ENCODE measurements around the gene CCDC138.

DNA sequence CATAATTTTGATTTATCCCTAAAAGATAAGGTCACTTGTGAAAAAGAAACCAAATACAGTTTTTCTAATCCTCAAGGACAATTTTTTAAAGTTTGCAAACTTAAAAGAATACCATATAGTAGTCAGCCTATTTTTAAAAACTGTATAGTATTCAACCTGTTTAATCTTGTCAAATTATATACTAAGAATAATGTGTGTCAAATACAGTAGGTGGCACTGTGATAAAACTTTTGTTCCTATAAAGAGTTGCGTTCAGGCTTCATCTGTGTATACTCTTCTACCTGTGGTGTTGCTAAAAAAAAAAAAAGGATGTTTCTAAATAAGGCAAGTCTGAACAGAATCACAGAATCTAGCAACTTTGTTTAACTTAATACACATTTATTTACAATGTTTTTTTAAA is 68.6 kb downstream of the CCDC138 start:
- no peak for TF ChIP-seq POLR2A (IDR thresholded peaks at IDR 0.05)
- TF ChIP-seq EP300 (IDR thresholded peaks at IDR 0.05): no peak

Data from gastroesophageal sphincter (tissue), 2 donors.